Skeletal muscle cell (primary cell): ENCODE data around the gene DUSP14.
"Not testable (repeated sequence)": the region's sequence is repeated elsewhere in the genome, so short reads cannot be mapped to it uniquely, and the experiment has no call there.

Experiments
- DNase-seq: peaks from one replicate; pipeline ENCODE4 v3.0.0-alpha.2; 2010; ENCODE audit warnings: low read depth
- H3K4me3 ChIP-seq: 2 replicates; pipeline ENCODE4 v1.5.1; 2011; ENCODE audit warnings: low read depth, mild to moderate bottlenecking, control low read depth, low read length, moderate library complexity

Gene DUSP14

DNA sequence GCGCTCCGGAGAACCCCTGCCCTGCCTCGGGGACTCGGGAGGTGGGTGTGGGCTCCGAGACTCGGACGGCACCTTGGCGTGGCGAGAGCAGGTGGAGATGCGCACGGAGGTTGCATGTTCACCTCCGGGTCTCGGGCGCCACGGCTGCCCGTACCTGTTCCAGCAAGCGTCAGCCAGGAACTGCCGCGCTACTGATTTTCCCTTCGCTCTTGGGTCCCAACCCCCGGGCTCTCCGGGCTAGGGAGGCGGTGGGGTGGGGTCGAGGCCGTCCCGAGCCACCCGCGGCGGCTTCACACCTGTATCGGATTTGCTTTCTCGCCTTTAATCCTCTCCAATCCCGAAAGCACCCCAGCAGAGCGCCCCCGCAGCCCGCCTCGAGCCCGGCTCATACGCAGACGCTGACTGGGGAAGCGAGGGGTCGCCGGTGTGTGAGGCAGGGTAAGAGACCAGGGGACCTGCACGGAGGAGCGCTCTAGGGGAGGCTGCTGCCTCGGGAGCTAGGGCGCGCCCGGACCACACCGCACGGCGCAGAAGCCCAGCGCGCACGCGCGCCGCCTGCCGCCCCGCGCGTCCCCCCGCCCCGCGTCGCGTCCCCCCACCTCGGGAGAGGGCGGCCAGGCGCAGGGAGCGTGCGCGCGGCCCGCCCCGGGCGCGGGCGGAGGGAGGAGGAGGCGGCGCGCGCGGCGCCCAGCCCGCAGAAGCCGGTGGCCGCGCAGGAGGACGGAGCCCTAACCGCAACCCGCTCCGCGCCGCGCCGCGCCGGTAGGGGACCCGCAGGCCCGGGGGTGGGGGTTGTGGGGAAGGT is at the start of gene DUSP14:
DUSP14 (plus strand) TSS at position 695 of the 805 bp plus-strand sequence. CDS start 22,382 bp downstream, outside the sequence.
- H3K4me3 ChIP-seq: peak within 1 kb of the TSS; percentile 77
- DNase-seq: no peak

- H3K4me3 ChIP-seq: no peak overlapping the region
- DNase-seq: no peak
Observed at GRCh38 chr17:37440424-37440823, 49.3 kb upstream of the DUSP14 start.

DNA sequence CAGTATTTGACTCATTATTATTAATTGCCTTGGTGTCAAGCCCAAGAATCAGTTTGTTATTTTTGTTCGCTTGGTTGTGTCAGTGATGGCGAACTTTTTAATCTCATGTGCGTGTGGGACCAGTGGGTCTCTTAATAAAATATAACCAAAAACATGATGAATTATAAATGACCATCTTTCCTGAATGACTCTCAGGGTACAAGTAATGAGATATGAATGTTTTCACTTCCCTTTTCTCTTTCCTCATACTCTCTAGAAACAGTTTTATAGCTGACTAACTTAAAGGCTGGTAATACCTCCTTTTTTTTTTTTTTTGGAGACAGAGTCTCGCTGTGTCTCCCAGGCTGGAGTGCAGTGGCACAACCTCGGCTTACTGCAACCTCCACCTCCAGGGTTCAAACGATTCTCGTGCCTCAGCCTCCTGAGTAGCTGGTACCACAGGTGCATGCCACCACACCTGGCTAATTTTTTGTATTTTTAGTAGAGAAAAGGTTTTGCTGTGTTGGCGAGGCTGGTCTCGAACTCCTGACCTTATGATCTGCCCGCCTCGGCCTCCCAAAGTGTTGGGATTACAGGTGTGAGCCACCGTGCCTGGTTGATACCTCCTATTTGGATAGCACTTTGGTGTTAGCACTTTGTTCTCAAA is 48.2 kb upstream of the DUSP14 start:
- not testable (repeated sequence) for H3K4me3 ChIP-seq, DNase-seq

DNA sequence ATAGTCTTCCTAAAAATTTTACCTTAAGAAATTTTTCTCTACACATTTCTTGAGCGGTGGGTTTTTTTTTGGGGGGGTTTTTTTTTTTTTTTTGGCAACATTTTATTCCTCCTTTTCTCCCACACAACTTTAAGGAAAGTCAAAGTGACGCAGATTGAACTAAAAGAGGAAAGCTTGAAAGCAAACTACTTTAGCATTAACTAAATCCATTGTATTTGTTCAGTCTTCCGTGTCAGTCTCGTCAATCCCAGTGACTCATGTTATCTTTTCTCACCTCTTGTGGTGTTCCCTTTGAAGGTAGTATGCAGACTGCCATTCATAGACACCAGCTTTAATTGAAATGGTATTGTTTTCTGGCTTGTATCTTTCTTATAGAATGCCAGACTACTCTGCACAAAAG is 43.7 kb upstream of the DUSP14 start:
- no peak for DNase-seq
- no peak overlapping the region for H3K4me3 ChIP-seq

- H3K4me3 ChIP-seq: no peak overlapping the region
- DNase-seq: no peak
Observed at GRCh38 chr17:37447641-37448040, 42.0 kb upstream of the DUSP14 start.

- no peak for DNase-seq
- H3K4me3 ChIP-seq: no peak overlapping the region
Observed at GRCh38 chr17:37450112-37450511, 39.6 kb upstream of the DUSP14 start.

DNA sequence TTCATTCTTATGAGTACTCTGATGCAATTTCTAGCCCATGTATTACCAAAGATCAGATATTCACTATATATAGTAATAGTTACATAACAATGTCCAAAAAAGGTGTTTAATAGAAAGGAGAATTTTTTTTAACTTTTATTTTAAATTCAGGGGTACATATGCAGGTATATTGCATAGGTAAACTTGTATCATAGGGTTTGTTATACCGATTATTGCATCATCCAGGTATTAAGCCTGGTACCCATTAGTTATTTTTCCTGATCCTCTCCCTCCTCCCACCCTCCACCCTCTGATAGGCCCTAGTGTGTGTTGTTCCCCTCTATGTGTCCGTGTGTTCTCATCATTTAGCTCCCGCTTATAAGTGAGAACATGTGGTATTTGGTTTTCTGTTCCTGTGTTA is 31.9 kb upstream of the DUSP14 start:
- not testable (repeated sequence) for DNase-seq, H3K4me3 ChIP-seq

- no peak overlapping the region for H3K4me3 ChIP-seq
- DNase-seq: peak; percentile 72
Observed at GRCh38 chr17:37458805-37459204, 30.9 kb upstream of the DUSP14 start.

DNA sequence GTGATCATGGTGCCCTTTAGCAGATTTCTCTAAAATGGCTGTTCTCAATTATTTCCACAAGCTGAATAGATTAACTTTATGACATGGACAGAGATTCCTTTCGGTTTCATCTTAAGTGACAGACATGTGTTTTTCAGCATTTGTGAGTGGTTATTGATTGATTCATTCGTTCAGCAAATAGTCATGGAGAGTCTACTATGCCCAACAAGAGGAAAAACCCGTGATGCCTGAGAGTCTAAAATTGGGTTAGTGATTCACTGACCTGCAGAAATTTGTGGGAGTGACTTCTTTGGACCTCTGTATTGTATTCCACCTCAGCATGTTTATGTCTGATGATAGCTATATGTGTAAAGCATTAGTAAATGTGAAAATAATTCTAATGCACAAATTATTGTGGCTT is 28.0 kb upstream of the DUSP14 start:
- no peak for DNase-seq
- H3K4me3 ChIP-seq: no peak overlapping the region

GRCh38 chr17:37462492-37462891 is 27.2 kb upstream of the DUSP14 start:
- DNase-seq: no peak
- H3K4me3 ChIP-seq: no peak overlapping the region

GRCh38 chr17:37463039-37463438 is 26.7 kb upstream of the DUSP14 start:
- no peak overlapping the region for H3K4me3 ChIP-seq
- DNase-seq: no peak

- DNase-seq: no peak
Observed at GRCh38 chr17:37465069-37465616, 24.5 kb upstream of the DUSP14 start.

DNA sequence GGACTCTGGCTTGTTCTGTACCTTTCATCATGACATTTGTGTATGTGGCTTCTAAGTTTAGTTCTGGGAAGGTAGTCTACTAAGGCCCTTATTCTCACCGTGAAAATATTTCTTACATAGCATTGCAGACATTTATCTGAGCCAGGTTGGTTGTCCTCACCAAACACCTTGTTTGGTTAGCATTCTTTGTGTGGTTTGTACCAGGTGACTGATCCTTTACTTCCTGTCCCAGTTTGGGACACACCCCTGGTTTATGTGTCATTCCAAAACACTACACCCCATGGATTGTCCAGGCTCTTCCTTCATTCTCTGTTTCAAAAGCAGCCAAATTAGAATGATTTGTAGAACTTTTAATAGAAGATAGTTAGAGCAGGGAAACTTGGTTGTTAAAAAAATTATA is 23.2 kb upstream of the DUSP14 start:
- no peak overlapping the region for H3K4me3 ChIP-seq
- DNase-seq: no peak

More at GRCh38 chr17:37465069-37465616, 24.5 kb upstream of the DUSP14 start:
- no peak overlapping the region for H3K4me3 ChIP-seq

GRCh38 chr17:37470181-37470580 is 19.5 kb upstream of the DUSP14 start:
- DNase-seq: no peak
- no peak overlapping the region for H3K4me3 ChIP-seq

- H3K4me3 ChIP-seq: no peak overlapping the region
- no peak for DNase-seq
Observed at GRCh38 chr17:37475731-37476420, 13.8 kb upstream of the DUSP14 start.

GRCh38 chr17:37476431-37477120 is 13.1 kb upstream of the DUSP14 start:
- H3K4me3 ChIP-seq: no peak overlapping the region
- DNase-seq: no peak

- DNase-seq: no peak
- no peak overlapping the region for H3K4me3 ChIP-seq
Observed at GRCh38 chr17:37478187-37478586, 11.5 kb upstream of the DUSP14 start.

- no peak for DNase-seq
- no peak overlapping the region for H3K4me3 ChIP-seq
Observed at GRCh38 chr17:37479025-37479424, 10.7 kb upstream of the DUSP14 start.

- H3K4me3 ChIP-seq: no peak overlapping the region
- no peak for DNase-seq
Observed at GRCh38 chr17:37480427-37480826, 9.3 kb upstream of the DUSP14 start.
